GM23338 (cell line): ENCODE results near the gene EML1. TPM values are rescaled to one million over a fixed set of nuclear protein-coding genes. Genes with fewer than 3 reads are reported as not detected.

Experiments
- ATAC-seq: fragments of 200-7000 bp; cut with Tn5 transposase; 3 replicates; pipeline ENCODE4 v1.9.1; 2020
- DNase-seq: peaks from one replicate; pipeline ENCODE4 v3.0.0-alpha.2; 2015; ENCODE audit warnings: low spot score
- H2AFZ ChIP-seq: fragments of 200-600 bp; sonication (generic); 2 replicates; pipeline ENCODE4 v1.8.0; 2016; ENCODE audit warnings: antibody characterized with exemption, mild to moderate bottlenecking, moderate library complexity
- H3F3A ChIP-seq: fragments of 200-600 bp; sonication (generic); replicated peaks from 2 replicates; pipeline ENCODE4 v1.8.0; 2017; ENCODE audit warnings: antibody characterized with exemption, mixed run types, low read depth
- H3K27ac ChIP-seq: fragments of 200-600 bp; sonication (generic); 2 replicates; pipeline ENCODE4 v1.6.1; 2016; ENCODE audit warnings: low read depth
- H3K27me3 ChIP-seq: fragments of 200-600 bp; sonication (generic); 2 replicates; pipeline ENCODE4 v1.8.0; 2016; ENCODE audit warnings: mild to moderate bottlenecking, mixed run types, moderate library complexity; ENCODE audit not compliant: insufficient read depth
- H3K36me3 ChIP-seq: fragments of 200-600 bp; sonication (generic); 2 replicates; pipeline ENCODE4 v1.8.0; 2016; ENCODE audit warnings: mild to moderate bottlenecking; ENCODE audit not compliant: insufficient read depth
- H3K4me1 ChIP-seq: fragments of 200-600 bp; sonication (generic); 2 replicates; pipeline ENCODE4 v1.8.0; 2016; ENCODE audit warnings: mild to moderate bottlenecking, moderate library complexity; ENCODE audit not compliant: insufficient read depth
- H3K4me2 ChIP-seq: fragments of 200-600 bp; sonication (generic); 2 replicates; pipeline ENCODE4 v1.7.1; 2017; ENCODE audit warnings: mixed run types
- H3K4me3 ChIP-seq: fragments of 200-600 bp; sonication (generic); 2 replicates; pipeline ENCODE4 v1.6.1; 2016; ENCODE audit warnings: mixed run types
- H3K79me2 ChIP-seq: fragments of 200-600 bp; sonication (generic); replicated peaks from 2 replicates; pipeline ENCODE4 v1.8.0; 2017; ENCODE audit warnings: mild to moderate bottlenecking; ENCODE audit not compliant: insufficient read depth
- H3K9me2 ChIP-seq: fragments of 200-600 bp; sonication (generic); 2 replicates; pipeline ENCODE4 v1.8.0; 2017; ENCODE audit not compliant: insufficient read depth
- H4K20me1 ChIP-seq: fragments of 200-600 bp; sonication (generic); replicated peaks from 2 replicates; pipeline ENCODE4 v1.8.0; 2017; ENCODE audit warnings: mild to moderate bottlenecking; ENCODE audit not compliant: insufficient read depth
- H3K27ac Mint-ChIP-seq: 2 replicates; pipeline ENCODE4 v1.8.0; 2020; ENCODE audit warnings: inconsistent platforms, mild to moderate bottlenecking, moderate library complexity, mixed read lengths
- H3K27me3 Mint-ChIP-seq: 3 replicates; pipeline ENCODE4 v1.8.0; 2022; ENCODE audit warnings: low read depth, mild to moderate bottlenecking, moderate library complexity, mixed read lengths, inconsistent platforms; ENCODE audit not compliant: insufficient read depth, poor library complexity
- H3K36me3 Mint-ChIP-seq: 3 replicates; pipeline ENCODE4 v1.8.0; 2021; ENCODE audit warnings: low read depth, mild to moderate bottlenecking, inconsistent platforms, moderate library complexity, mixed read lengths
- H3K4me1 Mint-ChIP-seq: 3 replicates; pipeline ENCODE4 v1.8.0; 2020; ENCODE audit warnings: mild to moderate bottlenecking, inconsistent platforms, mixed read lengths
- H3K4me3 Mint-ChIP-seq: 3 replicates; pipeline ENCODE4 v1.8.0; 2021; ENCODE audit warnings: moderate library complexity, mild to moderate bottlenecking, inconsistent platforms, mixed read lengths
- H3K9me3 Mint-ChIP-seq: 3 replicates; pipeline ENCODE4 v1.8.0; 2020; ENCODE audit warnings: moderate library complexity, mild to moderate bottlenecking, inconsistent platforms, mixed read lengths
- CREB1 ChIP-seq: fragments of 250-450 bp; sonication (Bioruptor Pico); IDR thresholded peaks from 2 replicates; pipeline ENCODE4 v1.5.0; 2020; ENCODE audit warnings: low read depth, mild to moderate bottlenecking, moderate library complexity
- EZH2 ChIP-seq: fragments of 200-600 bp; sonication (generic); IDR thresholded peaks from one replicate; pipeline ENCODE4 v1.8.0; 2017; ENCODE audit warnings: antibody characterized with exemption, mild to moderate bottlenecking, low read depth; ENCODE audit not compliant: unreplicated experiment
- EZH2phosphoT487 ChIP-seq: fragments of 200-600 bp; sonication (generic); IDR thresholded peaks from one replicate; pipeline ENCODE4 v1.8.1; 2018; ENCODE audit warnings: antibody characterized with exemption; ENCODE audit not compliant: unreplicated experiment
- JUNB ChIP-seq: IDR thresholded peaks from one replicate; pipeline ENCODE4 v1.6.1; 2016; ENCODE audit warnings: antibody characterized with exemption; ENCODE audit not compliant: unreplicated experiment
- NANOG ChIP-seq: IDR thresholded peaks from 2 replicates; pipeline ENCODE4 v1.6.1; 2016; ENCODE audit warnings: antibody characterized with exemption, borderline replicate concordance
- STAT1 ChIP-seq: IDR thresholded peaks from one replicate; pipeline ENCODE4 v1.6.1; 2016; ENCODE audit warnings: antibody characterized with exemption; ENCODE audit not compliant: unreplicated experiment
- ZNF114 ChIP-seq: fragments of 250-450 bp; sonication (Bioruptor Pico); IDR thresholded peaks from 2 replicates; pipeline ENCODE4 v1.5.0; 2020; ENCODE audit warnings: mild to moderate bottlenecking, moderate library complexity
- ZNF331 ChIP-seq: fragments of 250-450 bp; sonication (Bioruptor Pico); IDR thresholded peaks from 2 replicates; pipeline ENCODE4 v1.5.0; 2020; ENCODE audit warnings: low read depth, mild to moderate bottlenecking, moderate library complexity
- polyA plus RNA-seq: library from polyadenylated mRNA; unstranded; fragments of >200 nt; fragmentation: Nextera tagmentation; extraction: Ambion mirVana; gene quantifications from 2 replicates; pipeline ENCODE4 v1.2.1, GENCODE V29; 2016
- total RNA-seq: library from RNA; depleted of rRNA; stranded (reverse); fragments of >200 nt; shearing (Covaris generic); gene quantifications from 2 replicates; pipeline ENCODE4 v1.2.3, GENCODE V29; 2014
- TF ChIP-seq, protein P1 (sequence below): fragments of 250-450 bp; sonication (Bioruptor Pico); IDR thresholded peaks from 2 replicates; pipeline ENCODE4 v1.5.0; 2020; ENCODE audit warnings: mild to moderate bottlenecking, moderate library complexity
- TF ChIP-seq, protein P2 (sequence below), 2 experiments: fragments of 200-600 bp in 1 of 2; sonication (generic) in 1 of 2; conservative IDR thresholded peaks; 2 replicates each; pipeline versions ENCODE4 v1.5.1 to v1.6.1; 2016 to 2017; ENCODE audit warnings: antibody characterized with exemption in 2 of 2, low read depth in 2 of 2, mild to moderate bottlenecking in 2 of 2, moderate library complexity in 1 of 2
- TF ChIP-seq, protein P3 (sequence below): IDR thresholded peaks from 2 replicates; pipeline ENCODE4 v1.6.1; 2016; ENCODE audit warnings: antibody characterized with exemption

EML1 gene
- total and polyA plus RNA-seq, 2 experiments from 2014 or later = 7.0 to 18.1 TPM

GRCh38 chr14:99759546-99759925, 33.7 kb upstream of the EML1 start:
- H3K9me2 ChIP-seq = no peaks in the 10 kb centered on the region
- H3K36me3 Mint-ChIP-seq = no peaks in the 10 kb centered on the region
- no peaks in the 10 kb centered on the region for H4K20me1 ChIP-seq
- H3K36me3 ChIP-seq = no peaks in the 10 kb centered on the region
- no peak overlapping the region; the same call in 1 of the 2 replicates for H3K27ac Mint-ChIP-seq
- peaks cover 14% of the 10 kb centered on the region for H3K27me3 Mint-ChIP-seq
- no peak overlapping the region for H3K4me2 ChIP-seq
- no peak overlapping the region for H3K4me3 ChIP-seq
- TF ChIP-seq STAT1 (no peak), NANOG (no peak), EZH2 (no peak), ZNF331 (CRISPR knock-in tag) (no peak), ZNF114 (CRISPR knock-in tag) (no peak), JUNB (no peak), CREB1 (CRISPR knock-in tag) (no peak), EZH2phosphoT487 (no peak)
- TF ChIP-seq, protein P1, sequence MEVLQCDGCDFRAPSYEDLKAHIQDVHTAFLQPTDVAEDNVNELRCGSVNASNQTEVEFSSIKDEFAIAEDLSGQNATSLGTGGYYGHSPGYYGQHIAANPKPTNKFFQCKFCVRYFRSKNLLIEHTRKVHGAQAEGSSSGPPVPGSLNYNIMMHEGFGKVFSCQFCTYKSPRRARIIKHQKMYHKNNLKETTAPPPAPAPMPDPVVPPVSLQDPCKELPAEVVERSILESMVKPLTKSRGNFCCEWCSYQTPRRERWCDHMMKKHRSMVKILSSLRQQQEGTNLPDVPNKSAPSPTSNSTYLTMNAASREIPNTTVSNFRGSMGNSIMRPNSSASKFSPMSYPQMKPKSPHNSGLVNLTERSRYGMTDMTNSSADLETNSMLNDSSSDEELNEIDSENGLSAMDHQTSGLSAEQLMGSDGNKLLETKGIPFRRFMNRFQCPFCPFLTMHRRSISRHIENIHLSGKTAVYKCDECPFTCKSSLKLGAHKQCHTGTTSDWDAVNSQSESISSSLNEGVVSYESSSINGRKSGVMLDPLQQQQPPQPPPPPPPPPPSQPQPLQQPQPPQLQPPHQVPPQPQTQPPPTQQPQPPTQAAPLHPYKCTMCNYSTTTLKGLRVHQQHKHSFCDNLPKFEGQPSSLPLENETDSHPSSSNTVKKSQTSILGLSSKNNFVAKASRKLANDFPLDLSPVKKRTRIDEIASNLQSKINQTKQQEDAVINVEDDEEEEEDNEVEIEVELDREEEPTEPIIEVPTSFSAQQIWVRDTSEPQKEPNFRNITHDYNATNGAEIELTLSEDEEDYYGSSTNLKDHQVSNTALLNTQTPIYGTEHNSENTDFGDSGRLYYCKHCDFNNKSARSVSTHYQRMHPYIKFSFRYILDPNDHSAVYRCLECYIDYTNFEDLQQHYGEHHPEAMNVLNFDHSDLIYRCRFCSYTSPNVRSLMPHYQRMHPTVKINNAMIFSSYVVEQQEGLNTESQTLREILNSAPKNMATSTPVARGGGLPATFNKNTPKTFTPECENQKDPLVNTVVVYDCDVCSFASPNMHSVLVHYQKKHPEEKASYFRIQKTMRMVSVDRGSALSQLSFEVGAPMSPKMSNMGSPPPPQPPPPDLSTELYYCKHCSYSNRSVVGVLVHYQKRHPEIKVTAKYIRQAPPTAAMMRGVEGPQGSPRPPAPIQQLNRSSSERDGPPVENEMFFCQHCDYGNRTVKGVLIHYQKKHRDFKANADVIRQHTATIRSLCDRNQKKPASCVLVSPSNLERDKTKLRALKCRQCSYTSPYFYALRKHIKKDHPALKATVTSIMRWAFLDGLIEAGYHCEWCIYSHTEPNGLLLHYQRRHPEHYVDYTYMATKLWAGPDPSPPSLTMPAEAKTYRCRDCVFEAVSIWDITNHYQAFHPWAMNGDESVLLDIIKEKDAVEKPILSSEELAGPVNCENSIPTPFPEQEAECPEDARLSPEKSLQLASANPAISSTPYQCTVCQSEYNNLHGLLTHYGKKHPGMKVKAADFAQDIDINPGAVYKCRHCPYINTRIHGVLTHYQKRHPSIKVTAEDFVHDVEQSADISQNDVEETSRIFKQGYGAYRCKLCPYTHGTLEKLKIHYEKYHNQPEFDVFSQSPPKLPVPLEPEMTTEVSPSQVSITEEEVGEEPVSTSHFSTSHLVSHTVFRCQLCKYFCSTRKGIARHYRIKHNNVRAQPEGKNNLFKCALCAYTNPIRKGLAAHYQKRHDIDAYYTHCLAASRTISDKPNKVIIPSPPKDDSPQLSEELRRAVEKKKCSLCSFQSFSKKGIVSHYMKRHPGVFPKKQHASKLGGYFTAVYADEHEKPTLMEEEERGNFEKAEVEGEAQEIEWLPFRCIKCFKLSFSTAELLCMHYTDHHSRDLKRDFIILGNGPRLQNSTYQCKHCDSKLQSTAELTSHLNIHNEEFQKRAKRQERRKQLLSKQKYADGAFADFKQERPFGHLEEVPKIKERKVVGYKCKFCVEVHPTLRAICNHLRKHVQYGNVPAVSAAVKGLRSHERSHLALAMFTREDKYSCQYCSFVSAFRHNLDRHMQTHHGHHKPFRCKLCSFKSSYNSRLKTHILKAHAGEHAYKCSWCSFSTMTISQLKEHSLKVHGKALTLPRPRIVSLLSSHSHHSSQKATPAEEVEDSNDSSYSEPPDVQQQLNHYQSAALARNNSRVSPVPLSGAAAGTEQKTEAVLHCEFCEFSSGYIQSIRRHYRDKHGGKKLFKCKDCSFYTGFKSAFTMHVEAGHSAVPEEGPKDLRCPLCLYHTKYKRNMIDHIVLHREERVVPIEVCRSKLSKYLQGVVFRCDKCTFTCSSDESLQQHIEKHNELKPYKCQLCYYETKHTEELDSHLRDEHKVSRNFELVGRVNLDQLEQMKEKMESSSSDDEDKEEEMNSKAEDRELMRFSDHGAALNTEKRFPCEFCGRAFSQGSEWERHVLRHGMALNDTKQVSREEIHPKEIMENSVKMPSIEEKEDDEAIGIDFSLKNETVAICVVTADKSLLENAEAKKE (CRISPR knock-in tag) = no peak
- TF ChIP-seq, protein P2, sequence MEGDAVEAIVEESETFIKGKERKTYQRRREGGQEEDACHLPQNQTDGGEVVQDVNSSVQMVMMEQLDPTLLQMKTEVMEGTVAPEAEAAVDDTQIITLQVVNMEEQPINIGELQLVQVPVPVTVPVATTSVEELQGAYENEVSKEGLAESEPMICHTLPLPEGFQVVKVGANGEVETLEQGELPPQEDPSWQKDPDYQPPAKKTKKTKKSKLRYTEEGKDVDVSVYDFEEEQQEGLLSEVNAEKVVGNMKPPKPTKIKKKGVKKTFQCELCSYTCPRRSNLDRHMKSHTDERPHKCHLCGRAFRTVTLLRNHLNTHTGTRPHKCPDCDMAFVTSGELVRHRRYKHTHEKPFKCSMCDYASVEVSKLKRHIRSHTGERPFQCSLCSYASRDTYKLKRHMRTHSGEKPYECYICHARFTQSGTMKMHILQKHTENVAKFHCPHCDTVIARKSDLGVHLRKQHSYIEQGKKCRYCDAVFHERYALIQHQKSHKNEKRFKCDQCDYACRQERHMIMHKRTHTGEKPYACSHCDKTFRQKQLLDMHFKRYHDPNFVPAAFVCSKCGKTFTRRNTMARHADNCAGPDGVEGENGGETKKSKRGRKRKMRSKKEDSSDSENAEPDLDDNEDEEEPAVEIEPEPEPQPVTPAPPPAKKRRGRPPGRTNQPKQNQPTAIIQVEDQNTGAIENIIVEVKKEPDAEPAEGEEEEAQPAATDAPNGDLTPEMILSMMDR (conservative IDR thresholded peaks at IDR 0.05; ENCODE audit: low read depth in 2 of 2) = no peak
- TF ChIP-seq, protein P3, sequence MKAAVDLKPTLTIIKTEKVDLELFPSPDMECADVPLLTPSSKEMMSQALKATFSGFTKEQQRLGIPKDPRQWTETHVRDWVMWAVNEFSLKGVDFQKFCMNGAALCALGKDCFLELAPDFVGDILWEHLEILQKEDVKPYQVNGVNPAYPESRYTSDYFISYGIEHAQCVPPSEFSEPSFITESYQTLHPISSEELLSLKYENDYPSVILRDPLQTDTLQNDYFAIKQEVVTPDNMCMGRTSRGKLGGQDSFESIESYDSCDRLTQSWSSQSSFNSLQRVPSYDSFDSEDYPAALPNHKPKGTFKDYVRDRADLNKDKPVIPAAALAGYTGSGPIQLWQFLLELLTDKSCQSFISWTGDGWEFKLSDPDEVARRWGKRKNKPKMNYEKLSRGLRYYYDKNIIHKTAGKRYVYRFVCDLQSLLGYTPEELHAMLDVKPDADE = no peak
- H3K27ac ChIP-seq = no peak overlapping the region
- peak overlapping the region; percentile 52; the same call in 1 of the 2 replicates for H2AFZ ChIP-seq
- peaks cover 27% of the 10 kb centered on the region for H3K4me1 Mint-ChIP-seq
- ATAC-seq = no peak
- H3K27me3 ChIP-seq = no peaks in the 10 kb centered on the region
- 0 out of 2 replicates have a peak, but pooled peaks cover 13% of the 10 kb centered on the region for H3K4me1 ChIP-seq
- H3K79me2 ChIP-seq = no peaks in the 10 kb centered on the region
- H3K4me3 Mint-ChIP-seq = no peak overlapping the region
- no peak for DNase-seq
- no peaks in the 10 kb centered on the region for H3F3A ChIP-seq
- H3K9me3 Mint-ChIP-seq = no peaks in the 10 kb centered on the region
